HCT116 (cell line): ENCODE measurements around the gene NKPD1. TPM values are rescaled to one million over a fixed set of nuclear protein-coding genes. Genes with fewer than 3 reads are reported as not detected.
A peak's percentile ranks its signal among the peaks of the same experiment; 100 is the strongest.

Experiments
- ATAC-seq: fragments of 200-7000 bp; cut with Tn5 transposase; 2 replicates; pipeline ENCODE4 v1.9.1; 2020; ENCODE audit warnings: mild to moderate bottlenecking, moderate library complexity
- BruUV-seq: library from RNA; stranded (reverse); fragments of 400-500 nt; replicated peaks from 2 replicates; lab custom pipeline; 2021; lab: Mats Ljungman, UMichigan
- CTCF ChIA-PET: fragments of 300-600 bp; sonication (Branson Sonifier 250); formaldehyde crosslinking; loops from one replicate; lab custom pipeline; 2021; ENCODE audit warnings: antibody characterized with exemption; lab: Charles Lee
- POLR2A ChIA-PET: fragments of 300-600, 350-600 bp; sonication (Branson Sonifier 250); formaldehyde crosslinking; loops from one replicate; lab custom pipeline; 2021; ENCODE audit warnings: antibody characterized with exemption; lab: Charles Lee
- RAD21 ChIA-PET, 2 experiments: fragments of 300-600 bp; sonication (Branson Sonifier 250); formaldehyde crosslinking; loops; one replicate each; lab custom pipeline; 2023; ENCODE audit warnings: low total read pairs in 2 of 2; ENCODE audit not compliant: uncharacterized antibody in 2 of 2, unreplicated experiment in 2 of 2, low non-redundant PET in 1 of 2; lab: Charles Lee
- DNase-seq: peaks from one replicate; pipeline ENCODE4 v3.0.0-alpha.2; 2010; ENCODE audit warnings: low read depth, low spot score
- H2AFZ ChIP-seq: fragments of 200-600 bp; shearing (Covaris generic), sonication (generic); 2 replicates; pipeline ENCODE4 v1.6.1; 2017; ENCODE audit warnings: low read depth, mixed run types, mixed read lengths, antibody characterized with exemption, low read length; ENCODE audit not compliant: poor library complexity, severe bottlenecking
- H3K27ac ChIP-seq: 2 replicates; pipeline ENCODE4 v1.5.1; 2012; ENCODE audit warnings: low read depth, low read length
- H3K27me3 ChIP-seq: fragments of 200-600 bp; sonication (generic); 2 replicates; pipeline ENCODE4 v1.6.1; 2016; ENCODE audit warnings: mixed run types, low read length, mixed read lengths; ENCODE audit not compliant: insufficient read depth
- H3K36me3 ChIP-seq, 2 experiments: fragments of 200-500 bp in 1 of 2; fragments of 200-600 bp in 1 of 2; sonication (Bioruptor generic) in 1 of 2; sonication (generic) in 1 of 2; 2 replicates each; pipeline versions ENCODE4 v1.5.1 to v1.6.1; 2014 to 2016; ENCODE audit warnings: low read length in 2 of 2, inconsistent platforms in 1 of 2, mixed read lengths in 1 of 2, mixed run types in 1 of 2; ENCODE audit not compliant: insufficient read depth in 2 of 2, control insufficient read depth in 1 of 2
- H3K4me1 ChIP-seq, 2 experiments: fragments of 200-600 bp in 1 of 2; sonication (generic) in 1 of 2; 2 replicates each; pipeline versions ENCODE4 v1.5.1 to v1.6.1; 2012 to 2017; ENCODE audit warnings: low read length in 2 of 2, inconsistent platforms in 1 of 2, mild to moderate bottlenecking in 1 of 2, mixed read lengths in 1 of 2, mixed run types in 1 of 2, moderate library complexity in 1 of 2; ENCODE audit not compliant: insufficient read depth in 2 of 2, control insufficient read depth in 1 of 2
- H3K4me2 ChIP-seq: fragments of 200-600 bp; sonication (generic); 2 replicates; pipeline ENCODE4 v1.6.1; 2017; ENCODE audit warnings: mixed run types, low read length, mixed read lengths
- H3K4me3 ChIP-seq, 2 experiments: fragments of 200-600 bp in 1 of 2; sonication (generic) in 1 of 2; replicated peaks in 1 of 2; 2 replicates each; pipeline ENCODE4 v1.5.1; 2011 to 2016; ENCODE audit warnings: low read length in 2 of 2, control low read depth in 1 of 2, low read depth in 1 of 2, mild to moderate bottlenecking in 1 of 2, mixed read lengths in 1 of 2, mixed run types in 1 of 2
- H3K79me2 ChIP-seq: fragments of 200-600 bp; sonication (generic); 2 replicates; pipeline ENCODE4 v1.6.1; 2017; ENCODE audit warnings: mild to moderate bottlenecking, mixed run types, low read length, moderate library complexity, mixed read lengths; ENCODE audit not compliant: insufficient read depth
- H3K9ac ChIP-seq: fragments of 200-600 bp; sonication (generic); 2 replicates; pipeline ENCODE4 v1.6.1; 2016; ENCODE audit warnings: low read length, mixed read lengths
- H3K9me2 ChIP-seq: fragments of 200-600 bp; sonication (generic), shearing (Covaris generic); 2 replicates; pipeline ENCODE4 v1.6.1; 2017; ENCODE audit warnings: mixed run types, mild to moderate bottlenecking, moderate library complexity; ENCODE audit not compliant: insufficient read depth
- H3K9me3 ChIP-seq, 2 experiments: fragments of 200-500 bp in 1 of 2; fragments of 200-600 bp in 1 of 2; sonication (Bioruptor generic) in 1 of 2; sonication (generic) in 1 of 2; 2 replicates each; pipeline ENCODE4 v1.6.1; 2014 to 2017; ENCODE audit warnings: low read length in 2 of 2, mixed read lengths in 2 of 2, inconsistent platforms in 1 of 2, low read depth in 1 of 2, mild to moderate bottlenecking in 1 of 2, mixed run types in 1 of 2, moderate library complexity in 1 of 2; ENCODE audit not compliant: control insufficient read depth in 1 of 2, insufficient read depth in 1 of 2
- H4K20me1 ChIP-seq: fragments of 200-600 bp; sonication (generic), shearing (Covaris generic); 2 replicates; pipeline ENCODE4 v1.6.1; 2017; ENCODE audit warnings: mixed run types, mild to moderate bottlenecking, moderate library complexity; ENCODE audit not compliant: insufficient read depth
- ATF3 ChIP-seq: IDR thresholded peaks from 2 replicates; pipeline ENCODE4 v1.6.1; 2012
- CTCF ChIP-seq, 3 experiments: fragments of 200-600 bp in 1 of 3; sonication (generic) in 1 of 3; IDR thresholded peaks in 2 of 3; conservative IDR thresholded peaks in 1 of 3; 2 replicates each; pipeline ENCODE4 v1.5.1; 2012 to 2017; ENCODE audit warnings: low read depth in 2 of 3, low read length in 2 of 3, antibody characterized with exemption in 1 of 3, borderline replicate concordance in 1 of 3, control low read depth in 1 of 3, mild to moderate bottlenecking in 1 of 3, mixed read lengths in 1 of 3, mixed run types in 1 of 3, moderate library complexity in 1 of 3; ENCODE audit not compliant: insufficient read depth in 1 of 3
- REST ChIP-seq: IDR thresholded peaks from 2 replicates; pipeline ENCODE4 v1.6.1; 2012; ENCODE audit warnings: low read depth
- TCF7L2 ChIP-seq: IDR thresholded peaks from 2 replicates; pipeline ENCODE4 v1.7.0; 2011; ENCODE audit warnings: borderline replicate concordance, inconsistent platforms; ENCODE audit not compliant: insufficient read depth, insufficient read length; ENCODE audit errors: extremely low read depth
- intact Hi-C: fragments of 100-400 bp; cut with micrococcal nuclease; formaldehyde crosslinking; loops from 2 replicates; pipeline ENCODE4 v1.10.0; 2022
- total RNA-seq: library from RNA; stranded (reverse); gene quantifications from one replicate; pipeline ENCODE4 v1.2.1, GENCODE V29; 2021; ENCODE audit not compliant: unreplicated experiment

NKPD1 gene
- total RNA-seq, 1 experiment from 2014 or later, result 0.64 TPM

- TF ChIP-seq TCF7L2, result no peak
- TF ChIP-seq, all 23 proteins: peak for 0
Observed at GRCh38 chr19:45162608-45163143, 1.9 kb upstream of the NKPD1 start (continued).

GRCh38 chr19:45161738-45162607, 1.2 kb upstream of the NKPD1 start:
- H3K9me2 ChIP-seq, result no peaks in the 10 kb centered on the region
- H2AFZ ChIP-seq, result no peak overlapping the region
- BruUV-seq, result no TSS peak
- RAD21 ChIA-PET, result no interaction called here
- no peak for ATAC-seq
- no peak overlapping the region for H3K4me3 ChIP-seq
- H3K4me2 ChIP-seq, result no peak overlapping the region
- H3K9ac ChIP-seq, result no peak overlapping the region
- H3K36me3 ChIP-seq, result no peaks in the 10 kb centered on the region
- H3K9me3 ChIP-seq, result no peaks in the 10 kb centered on the region
- TF ChIP-seq CTCF (IDR thresholded peaks at IDR 0.05 in 2 of 3, conservative IDR thresholded peaks at IDR 0.05 in 1 of 3; ENCODE audit: borderline replicate concordance in 1 of 3, insufficient read depth in 1 of 3, low read depth in 2 of 3, low read length in 2 of 3) (peak in 2 of 3 experiments; percentile 37 to 48; a peak in 4 of 6 replicates), REST (no peak), ATF3 (no peak), TCF7L2 (no peak)
- DNase-seq, result no peak
- intact Hi-C loops, result no loop called here
- H3K4me1 ChIP-seq, result peaks cover 22 to 36% of the 10 kb centered on the region in 2 experiments
- H3K79me2 ChIP-seq, result no peaks in the 10 kb centered on the region
- H4K20me1 ChIP-seq, result no peaks in the 10 kb centered on the region
- CTCF ChIA-PET, result no interaction called here
- no peak overlapping the region for H3K27ac ChIP-seq
- POLR2A ChIA-PET, result no interaction called here
- H3K27me3 ChIP-seq, result no peaks in the 10 kb centered on the region
